Mesendoderm (in vitro differentiated cells): ENCODE data around the gene APOC4.

ENCODE experiments used
- DNase-seq: peaks from one replicate; pipeline ENCODE4 v3.0.0; 2013
- H2AK5ac ChIP-seq: 2 replicates; pipeline ENCODE4 v1.6.1; 2013; ENCODE audit warnings: low read length, inconsistent platforms
- H2BK120ac ChIP-seq: 2 replicates; pipeline ENCODE4 v1.6.1; 2013; ENCODE audit warnings: low read depth, mild to moderate bottlenecking, low read length, moderate library complexity, mixed read lengths
- H2BK15ac ChIP-seq: replicated peaks from 2 replicates; pipeline ENCODE4 v1.6.1; 2013; ENCODE audit warnings: low read depth, mild to moderate bottlenecking, moderate library complexity
- H2BK5ac ChIP-seq: 2 replicates; pipeline ENCODE4 v1.6.1; 2013; ENCODE audit warnings: low read length, inconsistent platforms
- H3K18ac ChIP-seq: 2 replicates; pipeline ENCODE4 v1.6.1; 2013; ENCODE audit warnings: mild to moderate bottlenecking, low read length, mixed read lengths
- H3K23ac ChIP-seq: one replicate; pipeline ENCODE4 v1.6.1; 2013; ENCODE audit warnings: low read length
- H3K27ac ChIP-seq: 2 replicates; pipeline ENCODE4 v1.5.1; 2013; ENCODE audit warnings: low read depth, mild to moderate bottlenecking, inconsistent platforms, low read length, moderate library complexity
- H3K27me3 ChIP-seq: 2 replicates; pipeline ENCODE4 v1.6.1; 2013; ENCODE audit warnings: low read length, control low read depth, mild to moderate bottlenecking, inconsistent platforms; ENCODE audit not compliant: insufficient read depth, poor library complexity
- H3K36me3 ChIP-seq: 2 replicates; pipeline ENCODE4 v1.6.1; 2013; ENCODE audit warnings: low read length, inconsistent platforms; ENCODE audit not compliant: control insufficient read depth, insufficient read depth
- H3K4ac ChIP-seq: one replicate; pipeline ENCODE4 v1.6.1; 2013; ENCODE audit warnings: low read depth, mild to moderate bottlenecking, low read length, moderate library complexity
- H3K4me1 ChIP-seq: 2 replicates; pipeline ENCODE4 v1.6.1; 2013; ENCODE audit warnings: low read depth, low read length, inconsistent platforms; ENCODE audit not compliant: control insufficient read depth
- H3K4me2 ChIP-seq: 2 replicates; pipeline ENCODE4 v1.6.1; 2013; ENCODE audit warnings: low read length
- H3K4me3 ChIP-seq: 2 replicates; pipeline ENCODE4 v1.5.1; 2013; ENCODE audit warnings: mild to moderate bottlenecking, low read length
- H3K56ac ChIP-seq: one replicate; pipeline ENCODE4 v1.6.1; 2013; ENCODE audit warnings: low read length
- H3K79me1 ChIP-seq: 2 replicates; pipeline ENCODE4 v1.6.1; 2013; ENCODE audit warnings: low read length, inconsistent platforms
- H3K79me2 ChIP-seq: 2 replicates; pipeline ENCODE4 v1.6.1; 2013; ENCODE audit warnings: mild to moderate bottlenecking, low read length; ENCODE audit not compliant: control insufficient read depth, insufficient read depth
- H3K9ac ChIP-seq: 2 replicates; pipeline ENCODE4 v1.6.1; 2013; ENCODE audit warnings: low read length, inconsistent platforms
- H4K5ac ChIP-seq: one replicate; pipeline ENCODE4 v1.6.1; 2013; ENCODE audit warnings: low read length
- H4K8ac ChIP-seq: one replicate; pipeline ENCODE4 v1.6.1; 2013; ENCODE audit warnings: low read depth, mild to moderate bottlenecking, control low read depth, low read length, moderate library complexity
- WGBS: extraction: QIAGEN DNeasy Blood & Tissue Kit; methylation state at CpG from one replicate; pipeline ENCODE4 v1.1.7; 2013; ENCODE audit warnings: low lambda C conversion rate, missing lambda C conversion rate; ENCODE audit not compliant: insufficient coverage; ENCODE audit errors: extremely low coverage; 5-methylcytosine and 5-hydroxymethylcytosine counted together

Gene APOC4

DNA sequence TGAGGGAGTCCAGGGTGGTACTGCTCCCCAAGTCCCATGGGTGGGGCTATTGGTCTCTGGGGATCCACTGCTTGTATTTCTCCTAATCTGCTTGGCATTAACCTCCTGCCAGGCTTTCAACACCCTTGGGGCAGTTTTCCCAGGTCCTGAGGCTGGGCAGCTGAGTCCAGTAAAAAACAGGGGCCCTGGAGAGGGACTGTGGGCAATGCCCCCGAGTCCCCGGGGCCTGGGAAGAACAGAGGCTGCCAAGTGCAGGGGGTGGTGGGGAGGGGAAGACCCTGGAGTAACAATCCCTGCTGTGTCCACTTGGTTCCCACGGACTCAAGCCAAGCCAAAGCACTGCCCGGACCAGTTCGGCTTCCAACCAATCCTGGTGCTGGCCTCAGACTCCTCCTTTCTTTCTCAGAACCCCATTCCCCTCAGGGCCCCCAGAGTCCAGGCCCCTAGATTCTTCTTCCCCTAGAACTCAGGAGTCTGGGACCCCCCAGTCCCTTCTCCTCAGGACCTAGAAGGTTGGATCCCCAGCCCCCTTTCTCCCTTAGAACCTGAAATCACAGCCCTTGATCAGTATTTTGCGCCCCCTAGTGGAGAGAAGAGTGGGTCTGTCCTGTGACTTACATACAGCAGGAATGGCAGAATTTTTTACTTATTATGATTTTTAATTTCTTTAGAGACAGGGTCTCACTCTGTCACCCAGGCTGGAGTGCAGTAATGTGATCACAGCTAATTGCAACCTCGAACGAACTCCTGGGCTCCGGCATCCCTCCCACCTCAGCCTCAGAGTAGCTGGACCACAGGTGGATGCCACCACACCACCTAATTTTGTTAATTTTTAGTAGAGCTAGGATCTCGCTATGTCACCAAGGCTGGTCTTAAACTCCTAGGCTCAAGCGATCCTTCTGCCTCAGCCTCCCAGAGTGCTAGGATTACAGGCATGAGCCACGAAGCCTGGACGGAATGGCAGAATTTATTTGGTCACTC, 9.4 kb downstream of the APOC4 start:
- Histone ChIP-seq H3K27me3 (no peaks in the 10 kb centered on the region), H3K18ac (no peak overlapping the region), H2BK15ac (no peak overlapping the region), H3K79me1 (peaks cover 9% of the 10 kb centered on the region), H3K79me2 (peaks cover 12% of the 10 kb centered on the region), H3K56ac (peak overlapping the region; percentile 34), H3K23ac (no peak overlapping the region), H4K8ac (no peak overlapping the region), H3K4ac (no peak overlapping the region), H2BK5ac (no peak overlapping the region), H3K4me1 (no peaks in the 10 kb centered on the region), H3K9ac (no peak overlapping the region), H3K36me3 (no peaks in the 10 kb centered on the region), H4K5ac (no peak overlapping the region), H3K4me2 (no peak overlapping the region), H2AK5ac (no peak overlapping the region), H3K4me3 (no peak overlapping the region), H2BK120ac (no peak overlapping the region), H3K27ac (no peak overlapping the region)
- WGBS, result no CpG with 5 or more reads among the region's 13 CpGs
- DNase-seq, result peak; percentile 86

DNA sequence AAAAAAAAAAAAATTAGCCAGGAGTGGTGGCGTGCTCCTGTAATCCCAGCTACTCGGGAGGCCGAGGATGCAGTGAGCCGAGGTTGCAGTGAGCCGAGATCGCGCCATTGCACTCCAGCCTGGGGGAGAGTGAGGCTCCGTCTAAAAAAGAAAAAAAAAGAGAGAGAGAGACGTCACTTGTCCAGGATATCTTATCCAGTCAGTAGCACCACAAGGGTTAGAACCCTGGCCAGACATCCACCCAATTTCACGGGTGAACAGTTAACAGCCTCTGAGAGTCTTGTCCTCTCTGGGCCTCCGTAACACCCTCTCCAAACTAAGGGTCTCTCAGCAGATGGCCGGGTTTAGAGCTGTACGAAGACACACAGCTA, 12.2 kb downstream of the APOC4 start:
- Histone ChIP-seq H4K5ac (peak overlapping the region; percentile 88), H3K18ac (peak overlapping the region; percentile 54), H3K4me1 (no peaks in the 10 kb centered on the region), H3K9ac (peak overlapping the region; percentile 98), H3K27me3 (no peaks in the 10 kb centered on the region), H3K23ac (no peak overlapping the region), H3K36me3 (no peaks in the 10 kb centered on the region), H2BK15ac (no peak overlapping the region), H3K4me3 (peak overlapping the region; percentile 92), H3K4ac (peak overlapping the region; percentile 93), H2BK120ac (no peak overlapping the region), H2AK5ac (no peak overlapping the region), H3K27ac (peak overlapping the region; percentile 95), H3K56ac (peak overlapping the region; percentile 100), H3K79me1 (peaks cover 24% of the 10 kb centered on the region), H3K4me2 (peak overlapping the region; percentile 92), H4K8ac (peak overlapping the region; percentile 66), H2BK5ac (no peak overlapping the region), H3K79me2 (peaks cover 35% of the 10 kb centered on the region)
- no CpG with 5 or more reads among the region's 13 CpGs for WGBS
- DNase-seq, result no peak

DNA sequence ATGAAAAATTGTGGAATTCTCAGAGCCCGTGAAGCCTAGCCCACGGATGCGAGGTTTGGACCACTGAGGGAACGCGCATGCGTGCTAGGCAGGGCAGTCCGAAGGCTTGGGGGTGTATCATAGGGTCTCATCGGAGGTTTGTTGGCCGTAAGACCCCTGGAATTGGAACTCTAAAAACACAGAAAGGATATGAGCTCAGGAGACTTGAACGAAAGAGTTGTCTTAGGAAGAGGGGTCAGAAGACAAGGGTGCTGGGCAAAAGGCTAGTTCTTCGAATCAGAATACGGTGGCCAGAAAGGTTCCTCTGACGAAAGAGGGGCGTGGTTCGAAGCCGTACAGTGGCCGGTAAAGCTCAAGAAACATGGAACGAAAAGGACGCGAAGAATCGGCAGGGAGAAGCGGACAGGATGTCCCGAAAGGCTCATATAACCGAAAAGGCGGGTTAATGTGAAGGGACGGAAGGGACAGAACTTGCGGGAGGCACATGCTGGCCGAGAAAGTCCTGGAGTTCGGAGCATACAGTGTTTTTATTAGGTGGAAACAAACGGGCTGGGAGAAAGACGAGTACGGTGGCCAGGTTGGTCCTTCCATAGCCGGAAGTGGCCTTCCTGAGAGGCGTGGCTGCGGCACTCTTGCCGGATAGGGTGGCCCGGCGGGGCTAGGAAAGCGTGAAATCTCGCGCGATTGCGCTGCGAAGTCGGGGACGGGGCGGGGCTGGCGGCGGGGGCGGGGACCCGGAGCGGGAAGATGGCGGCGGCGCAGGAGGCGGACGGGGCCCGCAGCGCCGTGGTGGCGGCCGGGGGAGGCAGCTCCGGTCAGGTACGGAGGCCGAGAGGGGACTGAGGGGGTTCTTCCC, 12.8 kb downstream of the APOC4 start, which contains the start of gene CLPTM1:
Gene CLPTM1, plus strand, starts transcription at position 732 of the 856 bp plus-strand sequence. Its CDS starts 16 bp downstream, at position 748.
- peak within 1 kb of the TSS; percentile 98 for H4K8ac ChIP-seq
- peak within 1 kb of the TSS; percentile 92 for H3K4me3 ChIP-seq
- no CpG with 5 or more reads among the region's 65 CpGs for WGBS
- peak within 1 kb of the TSS; percentile 88 for H4K5ac ChIP-seq
- peak within 1 kb of the TSS; percentile 48 for H3K23ac ChIP-seq
- DNase-seq, result peak; percentile 98
- peak within 1 kb of the TSS; percentile 95 for H3K27ac ChIP-seq
- H3K36me3 ChIP-seq, result no peaks in the 10 kb centered on the region
- no peak within 1 kb of the TSS for H2AK5ac ChIP-seq
- peak within 1 kb of the TSS; percentile 94 for H3K4me2 ChIP-seq
- peak within 1 kb of the TSS; percentile 78 for H3K18ac ChIP-seq
- H3K79me2 ChIP-seq, result peaks cover 38% of the 10 kb centered on the region
- H2BK15ac ChIP-seq, result no peak within 1 kb of the TSS
- no peak within 1 kb of the TSS for H2BK120ac ChIP-seq
- peaks cover 26% of the 10 kb centered on the region for H3K79me1 ChIP-seq
- no peaks in the 10 kb centered on the region for H3K4me1 ChIP-seq
- H3K56ac ChIP-seq, result peak within 1 kb of the TSS; percentile 100
- H2BK5ac ChIP-seq, result peak within 1 kb of the TSS; percentile 93
- H3K4ac ChIP-seq, result peak within 1 kb of the TSS; percentile 93
- H3K9ac ChIP-seq, result peak within 1 kb of the TSS; percentile 98
- no peaks in the 10 kb centered on the region for H3K27me3 ChIP-seq

DNA sequence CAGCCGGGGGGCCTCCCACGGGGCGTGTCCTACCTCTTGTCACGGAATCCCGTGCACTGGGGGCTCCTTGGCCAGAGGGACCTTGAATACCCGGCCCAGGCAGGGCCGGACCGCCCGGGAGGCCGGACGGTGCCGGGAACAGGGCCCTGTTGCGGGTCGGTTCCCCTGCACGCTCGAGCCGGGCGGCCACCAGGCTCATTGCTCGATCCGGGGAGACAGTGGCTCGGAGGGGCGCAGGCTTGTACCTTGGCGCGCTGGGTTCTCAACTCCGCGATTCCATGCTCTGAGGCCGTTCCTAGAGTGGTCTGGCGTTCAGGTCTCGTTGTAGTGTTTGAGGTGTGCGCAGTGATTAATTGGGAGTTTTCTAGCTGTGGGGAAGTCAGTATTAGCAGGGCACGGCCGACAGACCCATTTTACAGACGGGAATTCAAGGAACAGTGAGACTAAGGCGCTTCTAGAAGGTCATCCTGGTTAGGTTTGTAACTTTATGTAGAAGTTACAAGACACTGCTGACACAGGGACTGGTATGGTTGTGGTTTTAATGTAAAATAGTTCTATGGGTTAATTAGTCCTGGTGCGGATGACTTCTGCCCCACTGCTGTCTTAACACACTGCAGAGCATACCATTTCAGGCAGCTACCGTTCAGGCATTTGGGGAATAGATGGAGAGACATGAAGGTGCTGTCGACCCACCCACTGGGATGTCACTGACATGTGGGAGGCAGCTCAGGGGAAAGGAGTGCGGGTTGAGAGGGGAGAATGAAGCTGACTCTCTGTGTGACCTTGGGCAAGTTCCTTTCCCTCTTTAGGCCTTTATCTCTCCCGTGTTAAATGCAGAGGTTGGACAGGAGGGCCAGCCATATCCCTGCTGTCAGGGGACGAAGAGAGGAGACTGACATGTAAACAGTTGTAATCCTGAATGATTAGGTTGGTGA, 13.7 kb downstream of the APOC4 start:
- Histone ChIP-seq H4K5ac (no peak overlapping the region), H3K27ac (no peak overlapping the region), H3K4me3 (peak overlapping the region; percentile 92), H3K23ac (peak overlapping the region; percentile 48), H3K56ac (peak overlapping the region; percentile 93), H2BK120ac (no peak overlapping the region), H3K79me2 (peaks cover 47% of the 10 kb centered on the region), H3K27me3 (no peaks in the 10 kb centered on the region), H3K36me3 (no peaks in the 10 kb centered on the region), H3K9ac (peak overlapping the region; percentile 97), H4K8ac (no peak overlapping the region), H3K18ac (peak overlapping the region; percentile 78), H3K4me2 (peak overlapping the region; percentile 94), H2BK15ac (no peak overlapping the region), H2AK5ac (no peak overlapping the region), H3K79me1 (peaks cover 35% of the 10 kb centered on the region), H3K4ac (peak overlapping the region; percentile 28), H3K4me1 (no peaks in the 10 kb centered on the region), H2BK5ac (no peak overlapping the region)
- WGBS, result no CpG with 5 or more reads among the region's 40 CpGs
- DNase-seq, result no peak

DNA sequence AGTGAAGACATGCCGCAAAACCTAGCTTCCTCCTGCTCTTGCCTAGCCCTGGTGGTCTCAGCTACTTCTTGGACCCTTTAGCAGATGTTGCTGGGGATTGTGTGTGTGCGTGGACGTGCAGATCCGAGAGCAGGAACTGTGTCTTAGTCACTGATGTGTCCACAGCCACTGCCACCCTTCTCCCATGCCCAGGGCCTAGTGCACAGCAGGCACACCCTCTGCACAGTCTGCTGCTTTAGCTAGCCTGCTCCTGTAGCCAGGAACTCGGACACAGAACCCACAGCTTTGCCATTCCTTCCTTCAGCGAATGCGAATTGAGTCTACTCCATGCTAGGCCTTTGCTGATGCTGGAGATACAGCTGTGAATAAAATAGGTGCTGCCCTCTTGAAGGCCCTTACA, 15.5 kb downstream of the APOC4 start:
- Histone ChIP-seq H3K27me3 (no peaks in the 10 kb centered on the region), H3K9ac (no peak overlapping the region), H3K79me2 (peaks cover 49% of the 10 kb centered on the region), H4K5ac (no peak overlapping the region), H3K27ac (no peak overlapping the region), H3K18ac (no peak overlapping the region), H2BK15ac (no peak overlapping the region), H4K8ac (no peak overlapping the region), H2BK5ac (no peak overlapping the region), H3K23ac (no peak overlapping the region), H3K4me1 (no peaks in the 10 kb centered on the region), H3K36me3 (peaks cover 1% of the 10 kb centered on the region), H3K4me3 (no peak overlapping the region), H3K79me1 (peaks cover 43% of the 10 kb centered on the region), H3K56ac (no peak overlapping the region), H2BK120ac (no peak overlapping the region), H3K4ac (no peak overlapping the region), H2AK5ac (no peak overlapping the region), H3K4me2 (no peak overlapping the region)
- no peak for DNase-seq
- no CpG with 5 or more reads among the region's 7 CpGs for WGBS
